Mesenchymal stem cell (in vitro differentiated cells and primary cell): ENCODE results near the gene CENPA.
A peak's percentile ranks its signal among the peaks of the same experiment; 100 is the strongest.

Experiments
- DNase-seq: peaks from one replicate; pipeline ENCODE4 v3.0.0-alpha.2; 2013
- H2AFZ ChIP-seq: one replicate; pipeline ENCODE4 v1.6.1; 2013; ENCODE audit warnings: low read depth, mild to moderate bottlenecking, control low read depth, inconsistent platforms, low read length, moderate library complexity
- H2AK5ac ChIP-seq: 2 replicates; pipeline ENCODE4 v1.6.1; 2013; ENCODE audit warnings: low read length, moderate library complexity, mild to moderate bottlenecking, inconsistent platforms; ENCODE audit not compliant: severe bottlenecking
- H2BK120ac ChIP-seq: one replicate; pipeline ENCODE4 v1.6.1; 2013; ENCODE audit warnings: low read depth, mild to moderate bottlenecking, inconsistent platforms, low read length, moderate library complexity
- H2BK12ac ChIP-seq, 2 experiments: one replicate each; pipeline ENCODE4 v1.6.1; 2013; ENCODE audit warnings: inconsistent platforms in 2 of 2, low read length in 2 of 2, mild to moderate bottlenecking in 2 of 2, moderate library complexity in 2 of 2, control low read depth in 1 of 2
- H2BK15ac ChIP-seq: one replicate; pipeline ENCODE4 v1.6.1; 2013; ENCODE audit warnings: mild to moderate bottlenecking, low read depth, inconsistent platforms; ENCODE audit not compliant: poor library complexity, severe bottlenecking
- H2BK5ac ChIP-seq: 2 replicates; pipeline ENCODE4 v1.6.1; 2013; ENCODE audit warnings: low read depth, mild to moderate bottlenecking, low read length, control low read depth, inconsistent platforms; ENCODE audit not compliant: poor library complexity, severe bottlenecking
- H3K14ac ChIP-seq, 2 experiments: one replicate each; pipeline ENCODE4 v1.6.1; 2013; ENCODE audit warnings: inconsistent platforms in 2 of 2, low read length in 2 of 2, control low read depth in 1 of 2, mild to moderate bottlenecking in 1 of 2, moderate library complexity in 1 of 2
- H3K18ac ChIP-seq, 2 experiments: one replicate each; pipeline ENCODE4 v1.6.1; 2013; ENCODE audit warnings: inconsistent platforms in 2 of 2, low read length in 2 of 2, control low read depth in 1 of 2, low read depth in 1 of 2, mild to moderate bottlenecking in 1 of 2
- H3K23ac ChIP-seq, 2 experiments: one replicate each; pipeline ENCODE4 v1.6.1; 2013; ENCODE audit warnings: inconsistent platforms in 2 of 2, low read length in 2 of 2, mild to moderate bottlenecking in 2 of 2, moderate library complexity in 2 of 2, control low read depth in 1 of 2
- H3K27ac ChIP-seq: 2 replicates; pipeline ENCODE4 v1.5.1; 2013; ENCODE audit warnings: mild to moderate bottlenecking, moderate library complexity, low read length, control low read depth, inconsistent platforms; ENCODE audit not compliant: poor library complexity, severe bottlenecking
- H3K27me3 ChIP-seq, 2 experiments: 2 replicates each; pipeline versions ENCODE4 v1.6.1 to v1.7.0; 2013; ENCODE audit warnings: low read length in 2 of 2, mild to moderate bottlenecking in 2 of 2, moderate library complexity in 2 of 2, control low read depth in 1 of 2, inconsistent platforms in 1 of 2; ENCODE audit not compliant: control insufficient read depth in 1 of 2, insufficient read depth in 1 of 2
- H3K36me3 ChIP-seq, 2 experiments: 2 replicates each; pipeline versions ENCODE4 v1.6.1 to v1.7.0; 2013; ENCODE audit warnings: low read length in 2 of 2, control low read depth in 1 of 2, inconsistent platforms in 1 of 2, low read depth in 1 of 2, mild to moderate bottlenecking in 1 of 2; ENCODE audit not compliant: insufficient read depth in 2 of 2, control insufficient read depth in 1 of 2
- H3K4ac ChIP-seq, 2 experiments: one replicate each; pipeline ENCODE4 v1.6.1; 2013; ENCODE audit warnings: inconsistent platforms in 2 of 2, low read length in 2 of 2, mild to moderate bottlenecking in 2 of 2, moderate library complexity in 2 of 2, control low read depth in 1 of 2, low read depth in 1 of 2
- H3K4me1 ChIP-seq: 2 replicates; pipeline ENCODE4 v1.6.1; 2013; ENCODE audit warnings: low read depth, low read length, control low read depth; ENCODE audit not compliant: control insufficient read depth, insufficient read depth
- H3K4me2 ChIP-seq: 2 replicates; pipeline ENCODE4 v1.6.1; 2013; ENCODE audit warnings: low read length, mild to moderate bottlenecking, inconsistent platforms; ENCODE audit not compliant: poor library complexity, severe bottlenecking
- H3K4me3 ChIP-seq, 2 experiments: 2 replicates each; pipeline versions ENCODE4 v1.5.1 to v1.7.0; 2013; ENCODE audit warnings: low read length in 2 of 2, mild to moderate bottlenecking in 2 of 2, control low read depth in 1 of 2, low read depth in 1 of 2; ENCODE audit not compliant: insufficient read depth in 1 of 2
- H3K79me1 ChIP-seq: replicated peaks from 2 replicates; pipeline ENCODE4 v1.6.1; 2013; ENCODE audit warnings: mild to moderate bottlenecking, control low read depth, low read length, inconsistent platforms; ENCODE audit not compliant: poor library complexity, severe bottlenecking
- H3K9ac ChIP-seq: 2 replicates; pipeline ENCODE4 v1.7.0; 2013; ENCODE audit warnings: mild to moderate bottlenecking, low read length, moderate library complexity
- H3K9me3 ChIP-seq: 2 replicates; pipeline ENCODE4 v1.7.0; 2013; ENCODE audit warnings: mild to moderate bottlenecking, low read length; ENCODE audit not compliant: control insufficient read depth
- H4K8ac ChIP-seq: one replicate; pipeline ENCODE4 v1.6.1; 2013; ENCODE audit warnings: inconsistent platforms, mild to moderate bottlenecking, low read length, moderate library complexity
- H4K91ac ChIP-seq: one replicate; pipeline ENCODE4 v1.6.1; 2013; ENCODE audit warnings: mild to moderate bottlenecking, low read length, inconsistent platforms
- whole genome bisulfite sequencing: methylation state at CpG from one replicate; pipeline ENCODE4 v1.1.7; 2013; ENCODE audit warnings: mixed read lengths; 5-methylcytosine and 5-hydroxymethylcytosine counted together

The CENPA gene

GRCh38 chr2:26765475-26766200, 20.2 kb upstream of the CENPA start:
- H3K23ac ChIP-seq: peak overlapping the region; percentile 42 to 78
- H2BK12ac ChIP-seq: peak overlapping the region in 1 of 2 experiments; percentile 22
- no peak overlapping the region for H2AFZ ChIP-seq
- peak overlapping the region; percentile 17 for H2BK15ac ChIP-seq
- H3K4me2 ChIP-seq: peak overlapping the region; percentile 92
- H2BK5ac ChIP-seq: no peak overlapping the region
- DNase-seq: no peak
- H3K18ac ChIP-seq: peak overlapping the region in 1 of 2 experiments; percentile 58
- 92% methylated on average over 10 of the region's 10 CpGs for WGBS
- peaks cover 4 to 12% of the 10 kb centered on the region in 2 experiments for H3K36me3 ChIP-seq
- peak overlapping the region; percentile 98 for H3K9ac ChIP-seq
- peaks cover 41% of the 10 kb centered on the region for H3K4me1 ChIP-seq
- peaks cover 18% of the 10 kb centered on the region for H3K79me1 ChIP-seq
- H3K14ac ChIP-seq: peak overlapping the region in 1 of 2 experiments; percentile 0
- no peak overlapping the region for H3K4ac ChIP-seq
- peak overlapping the region; percentile 39 for H2AK5ac ChIP-seq
- peak overlapping the region; percentile 57 for H2BK120ac ChIP-seq
- H4K91ac ChIP-seq: peak overlapping the region; percentile 37
- no peaks in the 10 kb centered on the region for H3K27me3 ChIP-seq
- H4K8ac ChIP-seq: peak overlapping the region; percentile 45
- peak overlapping the region in 1 of 2 experiments; percentile 96 for H3K4me3 ChIP-seq
- no peaks in the 10 kb centered on the region for H3K9me3 ChIP-seq
- no peak overlapping the region for H3K27ac ChIP-seq

- H3K4ac ChIP-seq: peak overlapping the region in 1 of 2 experiments; percentile 76
- no peak for DNase-seq
- peak overlapping the region; percentile 18 to 70 for H2BK12ac ChIP-seq
- no peak overlapping the region for H2BK15ac ChIP-seq
- no peak overlapping the region for H3K14ac ChIP-seq
- no peaks in the 10 kb centered on the region for H3K27me3 ChIP-seq
- no peak overlapping the region for H2BK5ac ChIP-seq
- peak overlapping the region; percentile 40 for H3K9ac ChIP-seq
- H3K4me2 ChIP-seq: peak overlapping the region; percentile 12
- H3K79me1 ChIP-seq: peaks cover 33% of the 10 kb centered on the region
- peak overlapping the region; percentile 19 for H3K27ac ChIP-seq
- peak overlapping the region; percentile 43 for H2AK5ac ChIP-seq
- H3K4me3 ChIP-seq: no peak overlapping the region
- H2BK120ac ChIP-seq: no peak overlapping the region
- H3K23ac ChIP-seq: peak overlapping the region in 1 of 2 experiments; percentile 46
- H4K8ac ChIP-seq: peak overlapping the region; percentile 43
- peaks cover 4 to 17% of the 10 kb centered on the region in 2 experiments for H3K36me3 ChIP-seq
- no peaks in the 10 kb centered on the region for H3K9me3 ChIP-seq
- H3K18ac ChIP-seq: peak overlapping the region in 1 of 2 experiments; percentile 19
- no peak overlapping the region for H2AFZ ChIP-seq
- no peak overlapping the region for H4K91ac ChIP-seq
- peaks cover 53% of the 10 kb centered on the region for H3K4me1 ChIP-seq
- WGBS: 45% methylated on average over 5 of the region's 5 CpGs
Measured at GRCh38 chr2:26767129-26767528, 18.7 kb upstream of the CENPA start.

DNA sequence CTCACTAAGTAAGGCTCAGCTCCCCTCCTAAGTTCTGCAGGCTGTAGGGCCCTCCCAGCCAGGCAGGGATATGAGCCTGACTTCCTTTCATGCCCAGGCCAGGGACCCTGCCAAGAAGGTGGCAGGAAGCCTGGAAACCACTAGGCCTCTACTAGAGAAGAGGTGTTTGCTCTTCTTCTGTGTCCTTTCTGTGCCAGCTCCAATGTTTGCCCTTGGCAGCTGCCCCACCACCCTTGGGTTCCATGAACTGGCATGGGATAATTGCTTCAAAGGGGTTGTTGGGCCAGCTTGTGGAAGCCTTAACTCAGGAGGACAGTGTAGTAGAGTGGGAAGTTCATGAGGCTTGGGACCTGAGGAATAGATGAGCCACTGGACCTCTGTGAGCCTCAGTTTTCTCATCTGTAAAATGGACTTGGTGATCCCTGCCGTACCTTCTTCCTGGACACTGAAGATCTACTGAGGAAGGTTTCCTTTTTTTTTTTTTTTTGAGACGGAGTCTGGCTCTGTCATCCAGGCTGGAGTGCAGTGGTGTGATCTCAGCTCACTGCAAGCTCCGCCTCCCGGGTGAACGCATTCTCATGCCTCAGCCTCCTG, 17.9 kb upstream of the CENPA start:
- DNase-seq: no peak
- WGBS: 90% methylated on average over 4 of the region's 5 CpGs
- Histone ChIP-seq H3K4me1 (peaks cover 58% of the 10 kb centered on the region), H4K91ac (no peak overlapping the region), H2BK120ac (no peak overlapping the region), H2AK5ac (no peak overlapping the region), H3K4me3 (no peak overlapping the region), H3K36me3 (peaks cover 4 to 17% of the 10 kb centered on the region in 2 experiments), H3K9me3 (no peaks in the 10 kb centered on the region), H4K8ac (no peak overlapping the region), H3K4me2 (no peak overlapping the region), H2AFZ (no peak overlapping the region), H3K9ac (no peak overlapping the region), H3K23ac (no peak overlapping the region), H2BK15ac (peak overlapping the region; percentile 32), H3K14ac (no peak overlapping the region), H3K79me1 (peaks cover 35% of the 10 kb centered on the region), H2BK12ac (no peak overlapping the region), H3K18ac (no peak overlapping the region), H3K27ac (no peak overlapping the region), H3K27me3 (no peaks in the 10 kb centered on the region), H2BK5ac (no peak overlapping the region), H3K4ac (no peak overlapping the region)

GRCh38 chr2:26768759-26769088, 17.1 kb upstream of the CENPA start:
- H2BK5ac ChIP-seq: no peak overlapping the region
- peaks cover 5 to 17% of the 10 kb centered on the region in 2 experiments for H3K36me3 ChIP-seq
- peak overlapping the region; percentile 1 for H4K8ac ChIP-seq
- peak overlapping the region; percentile 76 for H3K9ac ChIP-seq
- no peak overlapping the region for H3K4me2 ChIP-seq
- H3K18ac ChIP-seq: peak overlapping the region; percentile 3 to 54
- no peak for DNase-seq
- H3K79me1 ChIP-seq: peaks cover 33% of the 10 kb centered on the region
- H2AK5ac ChIP-seq: peak overlapping the region; percentile 18
- no peak overlapping the region for H2BK15ac ChIP-seq
- no peak overlapping the region for H3K14ac ChIP-seq
- peak overlapping the region in 1 of 2 experiments; percentile 34 for H3K23ac ChIP-seq
- no peak overlapping the region for H2AFZ ChIP-seq
- no peak overlapping the region for H4K91ac ChIP-seq
- H3K4me1 ChIP-seq: peaks cover 55% of the 10 kb centered on the region
- no peaks in the 10 kb centered on the region for H3K9me3 ChIP-seq
- H3K27me3 ChIP-seq: no peaks in the 10 kb centered on the region
- no peak overlapping the region for H3K27ac ChIP-seq
- H3K4me3 ChIP-seq: no peak overlapping the region
- no peak overlapping the region for H3K4ac ChIP-seq
- peak overlapping the region in 1 of 2 experiments; percentile 45 for H2BK12ac ChIP-seq
- 97% methylated on average over 3 of the region's 3 CpGs for WGBS
- H2BK120ac ChIP-seq: no peak overlapping the region
